Naive thymus-derived CD4-positive, alpha-beta T cell (primary cell): ENCODE results near the gene SH3RF3. TPM values are rescaled to one million over a fixed set of nuclear protein-coding genes. Genes with fewer than 3 reads are reported as not detected.

Experiments used
- ATAC-seq: fragments of 150-1000 bp; cut with Tn5 transposase; 2 replicates; pipeline ENCODE4 v1.10.0; 2021; ENCODE audit warnings: mild to moderate bottlenecking, moderate library complexity
- CTCF ChIA-PET: fragments of 350-600 bp; sonication (Branson Sonifier 250); formaldehyde crosslinking; loops from one replicate; lab custom pipeline; 2021; ENCODE audit warnings: antibody characterized with exemption; lab: Charles Lee
- POLR2A ChIA-PET: fragments of 350-600 bp; sonication (Branson Sonifier 250); formaldehyde crosslinking; loops from one replicate; lab custom pipeline; 2021; ENCODE audit warnings: antibody characterized with exemption, inconsistent platforms; lab: Charles Lee
- DNase-seq, 9 donors: peaks; one replicate each; pipeline versions ENCODE4 v3.0.0 to v3.0.0-alpha.2; 2020 to 2022; ENCODE audit warnings: mixed read lengths in 1 of 9
- H3K27ac ChIP-seq: one replicate; pipeline ENCODE4 v1.7.0; 2013; ENCODE audit warnings: mild to moderate bottlenecking, low read depth, low read length, moderate library complexity
- H3K27me3 ChIP-seq, 2 donors: one replicate each; pipeline ENCODE4 v1.7.0; 2013; ENCODE audit warnings: low read length in 2 of 2, mild to moderate bottlenecking in 2 of 2, moderate library complexity in 2 of 2; ENCODE audit not compliant: control insufficient read depth in 2 of 2, insufficient read depth in 2 of 2
- H3K36me3 ChIP-seq, 3 experiments: 1 replicate in 2 of 3; 2 replicates in 1 of 3; pipeline ENCODE4 v1.7.0; 2013; ENCODE audit warnings: low read length in 3 of 3, mild to moderate bottlenecking in 3 of 3, moderate library complexity in 1 of 3; ENCODE audit not compliant: insufficient read depth in 3 of 3, control insufficient read depth in 2 of 3
- H3K4me1 ChIP-seq, 2 donors: one replicate each; pipeline ENCODE4 v1.7.0; 2013; ENCODE audit warnings: low read length in 2 of 2, mild to moderate bottlenecking in 2 of 2, moderate library complexity in 1 of 2; ENCODE audit not compliant: control insufficient read depth in 2 of 2, insufficient read depth in 2 of 2
- H3K4me3 ChIP-seq: 2 replicates; pipeline ENCODE4 v1.7.0; 2013; ENCODE audit warnings: mild to moderate bottlenecking, low read length
- H3K9me3 ChIP-seq, 3 experiments: 1 replicate in 2 of 3; 2 replicates in 1 of 3; pipeline ENCODE4 v1.7.0; 2013; ENCODE audit warnings: low read length in 3 of 3; ENCODE audit not compliant: control insufficient read depth in 2 of 3
- H3K27ac Mint-ChIP-seq, 9 donors: one replicate each; pipeline ENCODE4 v1.8.0; 2020 to 2022; ENCODE audit warnings: mixed read lengths in 9 of 9, mild to moderate bottlenecking in 8 of 9, moderate library complexity in 5 of 9, inconsistent platforms in 2 of 9
- H3K27me3 Mint-ChIP-seq, 5 donors: one replicate each; pipeline ENCODE4 v1.8.0; 2021 to 2022; ENCODE audit warnings: mixed read lengths in 5 of 5, mild to moderate bottlenecking in 1 of 5
- H3K36me3 Mint-ChIP-seq, 5 donors: one replicate each; pipeline ENCODE4 v1.8.0; 2020 to 2022; ENCODE audit warnings: mixed read lengths in 5 of 5, mild to moderate bottlenecking in 3 of 5, inconsistent platforms in 1 of 5
- H3K4me1 Mint-ChIP-seq, 7 donors: one replicate each; pipeline ENCODE4 v1.8.0; 2020 to 2022; ENCODE audit warnings: mixed read lengths in 7 of 7, mild to moderate bottlenecking in 3 of 7, inconsistent platforms in 1 of 7
- H3K4me3 Mint-ChIP-seq, 10 donors: one replicate each; pipeline ENCODE4 v1.8.0; 2020 to 2022; ENCODE audit warnings: mild to moderate bottlenecking in 10 of 10, mixed read lengths in 10 of 10, moderate library complexity in 6 of 10, inconsistent platforms in 2 of 10
- H3K9me3 Mint-ChIP-seq, 11 donors: one replicate each; pipeline ENCODE4 v1.8.0; 2020 to 2022; ENCODE audit warnings: mixed read lengths in 11 of 11, mild to moderate bottlenecking in 4 of 11, inconsistent platforms in 1 of 11, moderate library complexity in 1 of 11
- intact Hi-C, 2 donors: fragments of 100-400 bp; cut with micrococcal nuclease; formaldehyde crosslinking; loops; one replicate each; pipeline ENCODE4 v1.15.1; 2023
- polyA plus RNA-seq, 2 donors: library from polyadenylated mRNA; unstranded; fragments of 300-500 nt; fragmentation: Illumina TruSeq; gene quantifications; one replicate each; pipeline ENCODE4 v1.2.3, GENCODE V29; 2021
- total RNA-seq, 6 experiments: library from RNA in 5 of 6; stranded (reverse) in 5 of 6; gene quantifications; 1 replicate in 5 of 6; 2 replicates in 1 of 6; pipeline ENCODE4 v1.2.3 and lab custom pipeline; 2021 to 2026

Gene SH3RF3
- total and polyA plus RNA-seq, 7 experiments from 2014 or later = 0.19 to 11.5 (median 4.8) TPM

DNA sequence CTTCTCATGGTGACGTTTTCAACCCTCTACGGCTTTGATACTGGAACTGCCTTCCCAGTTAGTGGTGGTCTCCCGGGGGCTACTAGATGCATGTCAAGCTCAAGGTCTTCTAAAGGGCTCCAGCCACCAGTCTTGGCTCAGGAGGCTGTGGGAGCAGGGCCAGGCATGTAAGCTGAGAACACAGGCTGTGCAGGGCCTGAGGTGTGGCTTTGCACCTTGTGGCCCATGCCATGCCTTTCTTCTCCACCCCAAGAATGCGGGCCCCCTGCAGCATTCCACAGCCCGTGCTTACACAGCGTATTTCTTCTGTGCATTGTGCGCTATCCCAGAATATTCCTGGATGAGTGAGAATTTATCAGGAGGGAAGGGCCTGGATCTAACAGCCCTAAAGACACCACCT, 339.9 kb downstream of the SH3RF3 start:
- ATAC-seq (no peak), DNase-seq (no peak)
- intact Hi-C loops = no loop called here
- ChIA-PET CTCF (no interaction called here), POLR2A (no interaction called here)
- no peak overlapping the region for H3K4me3 Mint-ChIP-seq
- H3K27me3 Mint-ChIP-seq = no peaks in the 10 kb centered on the region
- H3K9me3 ChIP-seq = no peaks in the 10 kb centered on the region
- H3K36me3 ChIP-seq = no peaks in the 10 kb centered on the region
- H3K4me1 ChIP-seq = no peaks in the 10 kb centered on the region
- peaks cover 0 to 27% (median 7%) of the 10 kb centered on the region in 5 donors for H3K36me3 Mint-ChIP-seq
- no peak overlapping the region for H3K27ac ChIP-seq
- H3K27ac Mint-ChIP-seq = no peak overlapping the region
- H3K9me3 Mint-ChIP-seq = no peaks in the 10 kb centered on the region
- H3K27me3 ChIP-seq = no peaks in the 10 kb centered on the region
- no peaks in the 10 kb centered on the region for H3K4me1 Mint-ChIP-seq
- no peak overlapping the region for H3K4me3 ChIP-seq

DNA sequence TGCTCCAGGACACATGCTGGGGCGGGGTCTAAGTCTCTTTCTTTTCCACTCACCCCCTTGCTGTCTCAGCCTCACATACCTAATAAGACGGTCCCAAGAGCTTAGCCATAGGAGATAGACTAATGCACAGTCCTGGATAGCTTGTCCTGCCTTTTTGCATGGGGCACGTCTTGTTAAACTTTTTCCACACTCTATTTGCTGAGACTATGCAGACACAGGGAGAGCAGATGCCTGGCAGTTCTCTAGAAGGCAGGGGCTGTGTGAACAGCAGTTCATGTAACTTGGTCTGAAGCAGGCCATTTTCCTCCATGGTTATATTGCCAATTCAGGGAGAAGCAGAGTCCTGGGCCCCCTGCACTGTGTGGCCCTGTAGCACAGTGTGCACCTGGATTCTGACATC, 342.7 kb downstream of the SH3RF3 start:
- Histone ChIP-seq H3K4me3 (no peak overlapping the region), H3K27ac (no peak overlapping the region), H3K4me1 (no peaks in the 10 kb centered on the region), H3K27me3 (no peaks in the 10 kb centered on the region), H3K36me3 (no peaks in the 10 kb centered on the region), H3K9me3 (no peaks in the 10 kb centered on the region)
- H3K4me3 Mint-ChIP-seq = no peak overlapping the region
- DNase-seq (no peak), ATAC-seq (no peak)
- no peaks in the 10 kb centered on the region for H3K9me3 Mint-ChIP-seq
- CTCF ChIA-PET = interaction anchor here (0.6 kb wide), 2 partner anchors 339 to 344 kb away, joined by 3 to 4 read pairs; no protein-coding TSS in a partner anchor
- POLR2A ChIA-PET = no interaction called here
- no peaks in the 10 kb centered on the region for H3K27me3 Mint-ChIP-seq
- H3K4me1 Mint-ChIP-seq = peaks cover 0 to 5% (median 0%) of the 10 kb centered on the region in 7 donors
- no peak overlapping the region for H3K27ac Mint-ChIP-seq
- intact Hi-C loops = no loop called here
- peaks cover 0 to 15% (median 7%) of the 10 kb centered on the region in 5 donors for H3K36me3 Mint-ChIP-seq

GRCh38 chr2:109472331-109472959, 343.4 kb downstream of the SH3RF3 start:
- Mint-ChIP-seq H3K9me3 (no peaks in the 10 kb centered on the region), H3K27ac (no peak overlapping the region), H3K36me3 (peaks cover 0 to 12% (median 7%) of the 10 kb centered on the region in 5 donors), H3K4me1 (peaks cover 0 to 5% (median 0%) of the 10 kb centered on the region in 7 donors), H3K27me3 (no peaks in the 10 kb centered on the region), H3K4me3 (no peak overlapping the region)
- ChIA-PET CTCF (no interaction called here), POLR2A (no interaction called here)
- Histone ChIP-seq H3K27ac (no peak overlapping the region), H3K4me3 (no peak overlapping the region), H3K27me3 (no peaks in the 10 kb centered on the region), H3K36me3 (no peaks in the 10 kb centered on the region), H3K4me1 (no peaks in the 10 kb centered on the region), H3K9me3 (no peaks in the 10 kb centered on the region)
- intact Hi-C loops = no loop called here
- no peak for DNase-seq
- ATAC-seq = no peak

DNA sequence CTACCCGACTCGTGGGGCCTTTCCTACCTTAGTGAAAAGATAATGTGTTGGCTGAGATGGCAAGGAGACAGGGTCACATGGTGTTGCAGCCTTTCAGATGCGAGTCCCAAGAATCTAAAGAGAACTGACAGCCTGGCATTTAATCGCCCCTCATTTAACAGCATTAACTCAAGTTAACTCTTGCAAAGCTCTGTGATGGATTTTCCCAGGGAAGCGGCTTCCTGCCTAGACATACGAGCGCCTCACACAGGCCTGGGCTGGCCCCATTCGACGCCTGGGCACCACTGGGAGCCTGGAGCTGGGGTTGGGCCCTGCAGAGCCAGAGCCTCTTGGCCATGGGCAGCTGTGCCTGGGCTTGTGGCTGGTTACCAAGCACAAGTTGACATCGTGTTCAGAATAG, 344.0 kb downstream of the SH3RF3 start:
- Histone ChIP-seq H3K4me1 (no peaks in the 10 kb centered on the region), H3K27ac (no peak overlapping the region), H3K27me3 (no peaks in the 10 kb centered on the region), H3K4me3 (no peak overlapping the region), H3K36me3 (no peaks in the 10 kb centered on the region), H3K9me3 (no peaks in the 10 kb centered on the region)
- DNase-seq (no peak), ATAC-seq (no peak)
- ChIA-PET POLR2A (no interaction called here), CTCF (no interaction called here)
- intact Hi-C loops = no loop called here
- Mint-ChIP-seq H3K27me3 (no peaks in the 10 kb centered on the region), H3K36me3 (peaks cover 0 to 8% (median 4%) of the 10 kb centered on the region in 5 donors), H3K4me1 (peaks cover 0 to 5% (median 0%) of the 10 kb centered on the region in 7 donors), H3K9me3 (no peaks in the 10 kb centered on the region), H3K4me3 (no peak overlapping the region), H3K27ac (no peak overlapping the region)

- H3K4me3 ChIP-seq = no peak overlapping the region
- no peak overlapping the region for H3K4me3 Mint-ChIP-seq
- no peaks in the 10 kb centered on the region for H3K9me3 Mint-ChIP-seq
- H3K4me1 Mint-ChIP-seq = peaks cover 0 to 5% (median 0%) of the 10 kb centered on the region in 7 donors
- ChIA-PET CTCF (interaction anchor here (0.6 kb wide), 1 partner anchor 60 kb away, joined by 3 read pairs; no protein-coding TSS in a partner anchor), POLR2A (no interaction called here)
- ATAC-seq (no peak), DNase-seq (no peak)
- peaks cover 0 to 3% (median 0%) of the 10 kb centered on the region in 5 donors for H3K27me3 Mint-ChIP-seq
- no peaks in the 10 kb centered on the region for H3K36me3 ChIP-seq
- no peaks in the 10 kb centered on the region for H3K27me3 ChIP-seq
- no peaks in the 10 kb centered on the region for H3K4me1 ChIP-seq
- intact Hi-C loops = no loop called here
- H3K27ac Mint-ChIP-seq = no peak overlapping the region
- no peaks in the 10 kb centered on the region for H3K9me3 ChIP-seq
- no peak overlapping the region for H3K27ac ChIP-seq
- H3K36me3 Mint-ChIP-seq = peaks cover 0 to 7% (median 3%) of the 10 kb centered on the region in 5 donors
Measured at GRCh38 chr2:109473616-109474318, 344.8 kb downstream of the SH3RF3 start.

GRCh38 chr2:109474319-109474825, 345.4 kb downstream of the SH3RF3 start:
- H3K27ac Mint-ChIP-seq = no peak overlapping the region
- no peak overlapping the region for H3K27ac ChIP-seq
- H3K27me3 Mint-ChIP-seq = peaks cover 0 to 3% (median 0%) of the 10 kb centered on the region in 5 donors
- H3K9me3 ChIP-seq = no peaks in the 10 kb centered on the region
- H3K9me3 Mint-ChIP-seq = no peaks in the 10 kb centered on the region
- no peaks in the 10 kb centered on the region for H3K27me3 ChIP-seq
- H3K36me3 Mint-ChIP-seq = peaks cover 0 to 7% (median 3%) of the 10 kb centered on the region in 5 donors
- H3K4me1 Mint-ChIP-seq = peaks cover 0 to 5% (median 0%) of the 10 kb centered on the region in 7 donors
- H3K4me1 ChIP-seq = no peaks in the 10 kb centered on the region
- H3K36me3 ChIP-seq = no peaks in the 10 kb centered on the region
- no peak overlapping the region for H3K4me3 ChIP-seq
- ATAC-seq (no peak), DNase-seq (no peak)
- POLR2A ChIA-PET = no interaction called here
- CTCF ChIA-PET = interaction anchor here (0.6 kb wide), 1 partner anchor 61 kb away, joined by 3 read pairs; no protein-coding TSS in a partner anchor
- intact Hi-C loops = no loop called here
- no peak overlapping the region for H3K4me3 Mint-ChIP-seq
